ENCODE results near the gene KRTAP21-1. TPM values are rescaled to one million over a fixed set of nuclear protein-coding genes. Genes with fewer than 3 reads are reported as not detected.

KRTAP21-1 gene
- total RNA-seq, 1 donor from 2014 or later: not detected

- Histone ChIP-seq H2AFZ (ENCODE audit: low read depth, low read length) (no peak overlapping the region), H3K79me2 (ENCODE audit: insufficient read depth, low read length) (no peaks in the 10 kb centered on the region), H3K4me1 (ENCODE audit: insufficient read depth, low read length) (no peaks in the 10 kb centered on the region), H3K27ac (ENCODE audit: low read depth, low read length) (no peak overlapping the region), H3K36me3 (ENCODE audit: insufficient read depth, low read length) (no peaks in the 10 kb centered on the region), H3K4me2 (ENCODE audit: low read length) (no peak overlapping the region), H3K27me3 (ENCODE audit: insufficient read depth, low read length) (no peaks in the 10 kb centered on the region), H3K9ac (ENCODE audit: low read length) (no peak overlapping the region), H4K20me1 (ENCODE audit: insufficient read depth, low read length) (no peaks in the 10 kb centered on the region), H3K4me3 (ENCODE audit: insufficient read depth, low read depth, low read length) (no peak overlapping the region), H3K9me3 (ENCODE audit: insufficient read depth, low read depth, low read length) (peaks cover 3% of the 10 kb centered on the region)
- TF ChIP-seq EZH2 (IDR thresholded peaks at IDR 0.05; ENCODE audit: insufficient read depth, low read length) (no peak), CTCF (IDR thresholded peaks at IDR 0.05; ENCODE audit: insufficient read depth, low read depth, low read length) (no peak)
- Mint-ChIP-seq H3K4me1 (ENCODE audit: low read depth, unreplicated experiment) (no peaks in the 10 kb centered on the region), H3K4me3 (ENCODE audit: unreplicated experiment) (no peak overlapping the region), H3K36me3 (ENCODE audit: low read depth, unreplicated experiment) (no peaks in the 10 kb centered on the region), H3K27ac (ENCODE audit: unreplicated experiment) (no peak overlapping the region), H3K27me3 (ENCODE audit: low read depth, unreplicated experiment) (peaks cover 2% of the 10 kb centered on the region), H3K9me3 (ENCODE audit: unreplicated experiment) (no peaks in the 10 kb centered on the region)
- FAIRE-seq (no peak), DNase-seq (ENCODE audit: low read depth) (no peak)
Measured at GRCh38 chr21:30779249-30779648, 24.0 kb upstream of the KRTAP21-1 start.

GRCh38 chr21:30769724-30770431, 14.7 kb upstream of the KRTAP21-1 start:
- H3K9me3 Mint-ChIP-seq (ENCODE audit: unreplicated experiment): no peaks in the 10 kb centered on the region
- TF ChIP-seq EZH2 (IDR thresholded peaks at IDR 0.05; ENCODE audit: insufficient read depth, low read length) (no peak), CTCF (IDR thresholded peaks at IDR 0.05; ENCODE audit: insufficient read depth, low read depth, low read length) (no peak)
- H3K4me2 ChIP-seq (ENCODE audit: low read length): no peak overlapping the region
- FAIRE-seq (no peak), DNase-seq (ENCODE audit: low read depth) (no peak)
- no peak overlapping the region for H3K9ac ChIP-seq (ENCODE audit: low read length)
- H3K27ac Mint-ChIP-seq (ENCODE audit: unreplicated experiment): no peak overlapping the region
- H3K79me2 ChIP-seq (ENCODE audit: insufficient read depth, low read length): no peaks in the 10 kb centered on the region
- no peaks in the 10 kb centered on the region for H3K4me1 Mint-ChIP-seq (ENCODE audit: low read depth, unreplicated experiment)
- no peak overlapping the region for H2AFZ ChIP-seq (ENCODE audit: low read depth, low read length)
- no peaks in the 10 kb centered on the region for H3K9me3 ChIP-seq (ENCODE audit: insufficient read depth, low read depth, low read length)
- no peak overlapping the region for H3K4me3 Mint-ChIP-seq (ENCODE audit: unreplicated experiment)
- no peak overlapping the region for H3K4me3 ChIP-seq (ENCODE audit: insufficient read depth, low read depth, low read length)
- H3K27me3 ChIP-seq (ENCODE audit: insufficient read depth, low read length): no peaks in the 10 kb centered on the region
- H3K27me3 Mint-ChIP-seq (ENCODE audit: low read depth, unreplicated experiment): peaks cover 2% of the 10 kb centered on the region
- no peaks in the 10 kb centered on the region for H3K4me1 ChIP-seq (ENCODE audit: insufficient read depth, low read length)
- H3K36me3 Mint-ChIP-seq (ENCODE audit: low read depth, unreplicated experiment): no peaks in the 10 kb centered on the region
- no peaks in the 10 kb centered on the region for H3K36me3 ChIP-seq (ENCODE audit: insufficient read depth, low read length)
- no peaks in the 10 kb centered on the region for H4K20me1 ChIP-seq (ENCODE audit: insufficient read depth, low read length)
- H3K27ac ChIP-seq (ENCODE audit: low read depth, low read length): no peak overlapping the region

GRCh38 chr21:30760776-30761175, 5.5 kb upstream of the KRTAP21-1 start:
- Mint-ChIP-seq H3K36me3 (ENCODE audit: low read depth, unreplicated experiment) (no peaks in the 10 kb centered on the region), H3K4me3 (ENCODE audit: unreplicated experiment) (no peak overlapping the region), H3K27me3 (ENCODE audit: low read depth, unreplicated experiment) (peaks cover under 1% of the 10 kb centered on the region), H3K4me1 (ENCODE audit: low read depth, unreplicated experiment) (no peaks in the 10 kb centered on the region), H3K9me3 (ENCODE audit: unreplicated experiment) (no peaks in the 10 kb centered on the region), H3K27ac (ENCODE audit: unreplicated experiment) (no peak overlapping the region)
- Histone ChIP-seq H4K20me1 (ENCODE audit: insufficient read depth, low read length) (no peaks in the 10 kb centered on the region), H3K4me2 (ENCODE audit: low read length) (no peak overlapping the region), H3K36me3 (ENCODE audit: insufficient read depth, low read length) (no peaks in the 10 kb centered on the region), H2AFZ (ENCODE audit: low read depth, low read length) (no peak overlapping the region), H3K4me1 (ENCODE audit: insufficient read depth, low read length) (no peaks in the 10 kb centered on the region), H3K27me3 (ENCODE audit: insufficient read depth, low read length) (no peaks in the 10 kb centered on the region), H3K79me2 (ENCODE audit: insufficient read depth, low read length) (no peaks in the 10 kb centered on the region), H3K9me3 (ENCODE audit: insufficient read depth, low read depth, low read length) (peaks cover 5% of the 10 kb centered on the region), H3K27ac (ENCODE audit: low read depth, low read length) (no peak overlapping the region), H3K4me3 (ENCODE audit: insufficient read depth, low read depth, low read length) (no peak overlapping the region), H3K9ac (ENCODE audit: low read length) (no peak overlapping the region)
- DNase-seq (ENCODE audit: low read depth) (no peak), FAIRE-seq (no peak)
- no peak for TF ChIP-seq EZH2 (IDR thresholded peaks at IDR 0.05; ENCODE audit: insufficient read depth, low read length)

Data from astrocyte (in vitro differentiated cells and primary cell).